Ishikawa (cell line): ENCODE results near the gene BMPR1A.

Experiments used
- CREB1 ChIP-seq: IDR thresholded peaks from 2 replicates; pipeline ENCODE4 v1.6.1; 2012; ENCODE audit warnings: low read depth
- EP300 ChIP-seq: IDR thresholded peaks from 2 replicates; pipeline ENCODE4 v1.6.1; 2012; ENCODE audit warnings: borderline replicate concordance
- REST ChIP-seq: IDR thresholded peaks from 2 replicates; pipeline ENCODE4 v1.6.1; 2012; ENCODE audit warnings: low read depth, mild to moderate bottlenecking

GRCh38 chr10:86792461-86793167 is 36.2 kb downstream of the BMPR1A start:
- no peak for TF ChIP-seq CREB1
- TF ChIP-seq REST, result no peak
- no peak for TF ChIP-seq EP300
